Measurements from ENCODE around the gene CCDC116. TPM values are rescaled to one million over a fixed set of nuclear protein-coding genes. Genes with fewer than 3 reads are reported as not detected.

Gene CCDC116
- total and polyA plus RNA-seq, 10 of the 15 experiments (the other 5 are each of a cell fraction or from before 2014, with no cell fraction given), result 0.04 to 0.18 (median 0.04) TPM; not detected in 6

- TF ChIP-seq, protein P1, sequence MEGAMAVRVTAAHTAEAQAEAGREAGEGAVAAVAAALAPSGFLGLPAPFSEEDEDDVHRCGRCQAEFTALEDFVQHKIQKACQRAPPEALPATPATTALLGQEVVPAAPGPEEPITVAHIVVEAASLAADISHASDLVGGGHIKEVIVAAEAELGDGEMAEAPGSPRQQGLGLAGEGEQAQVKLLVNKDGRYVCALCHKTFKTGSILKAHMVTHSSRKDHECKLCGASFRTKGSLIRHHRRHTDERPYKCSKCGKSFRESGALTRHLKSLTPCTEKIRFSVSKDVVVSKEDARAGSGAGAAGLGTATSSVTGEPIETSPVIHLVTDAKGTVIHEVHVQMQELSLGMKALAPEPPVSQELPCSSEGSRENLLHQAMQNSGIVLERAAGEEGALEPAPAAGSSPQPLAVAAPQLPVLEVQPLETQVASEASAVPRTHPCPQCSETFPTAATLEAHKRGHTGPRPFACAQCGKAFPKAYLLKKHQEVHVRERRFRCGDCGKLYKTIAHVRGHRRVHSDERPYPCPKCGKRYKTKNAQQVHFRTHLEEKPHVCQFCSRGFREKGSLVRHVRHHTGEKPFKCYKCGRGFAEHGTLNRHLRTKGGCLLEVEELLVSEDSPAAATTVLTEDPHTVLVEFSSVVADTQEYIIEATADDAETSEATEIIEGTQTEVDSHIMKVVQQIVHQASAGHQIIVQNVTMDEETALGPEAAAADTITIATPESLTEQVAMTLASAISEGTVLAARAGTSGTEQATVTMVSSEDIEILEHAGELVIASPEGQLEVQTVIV (IDR thresholded peaks at IDR 0.05; ENCODE audit: borderline replicate concordance, partially characterized antibody), result no peak
- TF ChIP-seq KLF5 (IDR thresholded peaks at IDR 0.05; ENCODE audit: partially characterized antibody) (no peak), ZSCAN29 (IDR thresholded peaks at IDR 0.05) (no peak), NR2F1 (conservative IDR thresholded peaks at IDR 0.05) (no peak), TCF3 (IDR thresholded peaks at IDR 0.05; ENCODE audit: borderline replicate concordance, insufficient read depth, low read depth, low read length) (peak; percentile 32; the same call in 1 of the 2 replicates), HDAC2 (IDR thresholded peaks at IDR 0.05) (no peak), E2F8 (IDR thresholded peaks at IDR 0.05; ENCODE audit: low read depth, partially characterized antibody) (no peak), TCF7 (IDR thresholded peaks at IDR 0.05; ENCODE audit: borderline replicate concordance) (no peak), ZNF207 (IDR thresholded peaks at IDR 0.05; ENCODE audit: borderline replicate concordance) (no peak; the same call in 1 of the 2 replicates), LARP7 (IDR thresholded peaks at IDR 0.05) (no peak), ASH2L (IDR thresholded peaks at IDR 0.05; ENCODE audit: borderline replicate concordance, low read depth) (no peak), ETV6 (conservative IDR thresholded peaks at IDR 0.05 in 1 of 2, IDR thresholded peaks at IDR 0.05 in 1 of 2; ENCODE audit: borderline replicate concordance in 1 of 2, low read depth in 1 of 2) (no peak), IRF4 (IDR thresholded peaks at IDR 0.05; ENCODE audit: low read depth, low read length) (peak; percentile 86), BRCA1 (IDR thresholded peaks at IDR 0.05; ENCODE audit: low read depth, low read length) (no peak), PML (IDR thresholded peaks at IDR 0.05; ENCODE audit: low read length) (no peak), EGR1 (IDR thresholded peaks at IDR 0.05; ENCODE audit: borderline replicate concordance in 1 of 2, low read depth in 2 of 2, low read length in 2 of 2) (no peak), PRDM15 (CRISPR knock-in tag; IDR thresholded peaks at IDR 0.05) (no peak)
Observed at GRCh38 chr22:21587803-21588611, 44.6 kb upstream of the CCDC116 start (continued).
